Gastrocnemius medialis (tissue), 4 donors: ENCODE results near the gene LRP4.

Source experiments
- CTCF ChIP-seq, 5 experiments: fragments of 450-650 bp in 3 of 5; fragments of 200-600 bp in 2 of 5; sonication (generic) in 2 of 5; IDR thresholded peaks in 4 of 5; conservative IDR thresholded peaks in 1 of 5; 1 replicate in 4 of 5; 2 replicates in 1 of 5; pipeline ENCODE4 v1.5.1; 2016 to 2019; ENCODE audit warnings: antibody characterized with exemption in 5 of 5, mild to moderate bottlenecking in 3 of 5, moderate library complexity in 3 of 5
- POLR2A ChIP-seq, 2 donors: fragments of 450-650 bp; IDR thresholded peaks; one replicate each; pipeline ENCODE4 v1.6.1; 2017; ENCODE audit warnings: antibody characterized with exemption in 2 of 2, mild to moderate bottlenecking in 2 of 2, moderate library complexity in 2 of 2

GRCh38 chr11:46948378-46949131 is 30.2 kb upstream of the LRP4 start:
- TF ChIP-seq CTCF (IDR thresholded peaks at IDR 0.05 in 4 of 5, conservative IDR thresholded peaks at IDR 0.05 in 1 of 5), result no peak
- TF ChIP-seq POLR2A (IDR thresholded peaks at IDR 0.05), result no peak
